Stimulated activated CD8-positive, alpha-beta memory T cell treated with anti-CD3 and anti-CD28 coated beads, Interleukin-2, amount 100 ng/mL, for 1 hour (primary cell): ENCODE results near the gene ZNF20.
A peak's percentile ranks its signal among the peaks of the same experiment; 100 is the strongest.
"Not testable (repeated sequence)": the region's sequence is repeated elsewhere in the genome, so short reads cannot be mapped to it uniquely, and the experiment has no call there.

Source experiments
- DNase-seq, 2 donors: peaks; one replicate each; pipeline ENCODE4 v3.0.0-alpha.2; 2020; ENCODE audit warnings: low read depth in 2 of 2

The ZNF20 gene

DNA sequence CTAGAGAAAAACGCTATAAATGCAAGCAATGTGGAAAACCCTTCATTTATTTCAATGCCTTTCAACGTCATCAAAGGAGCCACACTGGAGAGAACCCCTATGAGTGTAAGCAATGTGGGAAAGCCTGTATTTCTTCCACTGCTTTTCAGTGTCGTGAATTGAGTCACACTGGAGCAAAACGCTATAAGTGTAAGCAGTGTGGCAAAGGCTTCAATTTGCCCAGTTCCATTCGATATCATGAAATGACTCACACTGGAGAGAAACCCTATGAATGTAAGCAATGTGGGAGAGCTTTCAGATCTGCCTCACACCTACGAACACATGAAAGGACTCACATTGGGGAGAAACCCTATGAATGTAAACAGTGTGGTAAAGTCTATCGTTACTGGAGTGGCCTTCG is 27.4 kb downstream of the ZNF20 start:
- DNase-seq = no peak

DNA sequence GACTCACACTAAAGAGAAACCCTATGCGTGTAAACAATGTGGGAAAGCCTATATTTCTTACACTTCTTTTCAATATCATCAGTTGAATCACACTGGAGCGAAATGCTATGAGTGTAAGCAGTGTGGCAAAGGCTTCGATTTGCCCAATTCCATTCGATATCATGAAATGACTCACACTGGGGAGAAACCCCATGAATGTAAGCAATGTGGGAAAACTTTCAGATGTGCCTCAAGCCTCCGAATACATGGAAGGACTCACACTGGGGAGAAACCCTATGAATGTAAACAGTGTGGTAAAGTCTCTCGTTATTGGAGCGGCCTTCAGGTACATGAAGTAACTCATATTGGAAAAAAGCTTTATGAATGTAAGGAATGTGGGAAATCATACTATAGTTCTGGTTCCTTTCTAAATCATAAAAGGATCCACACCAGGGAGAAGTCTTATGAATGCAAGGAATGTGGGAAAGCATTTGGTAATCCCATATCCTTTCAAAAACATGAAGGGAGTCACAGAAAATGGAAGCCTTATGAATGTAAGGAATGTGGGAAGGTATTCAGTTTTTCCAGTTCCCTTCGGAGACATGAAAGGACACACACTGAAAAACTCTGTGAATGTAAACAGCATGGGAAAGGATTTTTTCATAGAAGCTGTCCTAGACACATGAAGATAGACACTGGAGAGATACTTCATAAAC is 28.1 kb downstream of the ZNF20 start:
- no peak for DNase-seq

DNA sequence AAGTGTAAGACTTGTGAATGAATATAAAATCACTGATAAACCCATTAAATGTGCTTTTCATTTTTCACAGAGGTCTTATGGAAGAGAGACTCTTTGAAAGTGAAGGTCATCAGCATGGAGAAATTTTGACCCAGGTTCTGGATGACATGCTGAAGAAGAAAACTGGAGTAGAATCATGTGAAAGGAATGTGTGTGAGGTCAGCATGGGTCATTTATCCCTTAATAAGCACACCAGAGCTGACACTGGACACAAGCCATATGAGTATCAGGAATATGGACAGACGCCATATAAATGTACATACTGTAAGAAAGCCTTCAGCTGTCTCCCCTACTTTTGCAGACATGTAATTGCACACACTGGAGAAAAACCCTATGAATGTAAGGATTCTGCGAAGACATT is 29.0 kb downstream of the ZNF20 start:
- no peak for DNase-seq

DNA sequence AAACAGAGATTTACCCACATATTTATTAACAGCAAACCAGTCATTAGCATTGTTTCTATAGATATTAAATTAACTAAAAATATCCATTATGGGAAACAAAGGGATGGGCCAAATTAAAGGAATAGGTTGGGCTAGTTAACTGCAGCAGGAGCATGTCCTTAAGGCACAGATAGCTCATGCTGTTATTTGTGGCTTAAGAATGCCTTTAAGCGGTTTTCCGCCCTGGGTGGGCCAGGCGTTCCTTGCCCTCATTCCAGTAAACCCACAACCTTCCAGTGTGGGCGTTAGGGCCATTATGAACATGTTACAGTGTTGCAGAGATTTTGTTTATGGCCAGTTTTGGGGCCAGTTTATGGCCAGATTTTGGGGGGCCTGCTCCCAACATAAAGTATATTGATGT is 36.2 kb downstream of the ZNF20 start:
- not testable (repeated sequence) for DNase-seq

DNA sequence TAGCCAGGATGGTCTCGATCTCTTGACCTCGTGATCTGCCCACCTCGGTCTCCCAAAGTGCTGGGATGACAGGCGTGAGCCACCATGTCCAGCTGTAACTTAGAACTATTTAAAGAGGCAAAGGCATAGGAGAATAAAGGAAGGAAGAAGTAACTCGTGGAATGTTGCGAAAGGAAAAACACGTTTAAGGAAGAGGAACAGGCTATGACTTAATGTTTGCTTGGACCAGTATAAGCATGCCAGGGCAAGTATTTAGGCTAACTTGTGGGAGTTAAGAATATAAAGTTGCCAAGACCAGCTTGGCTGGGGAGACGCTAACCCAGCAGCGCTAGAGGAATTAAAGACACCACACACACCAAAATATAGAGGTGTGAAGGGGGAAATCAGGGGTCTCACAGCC is 42.1 kb downstream of the ZNF20 start:
- no peak for DNase-seq

DNA sequence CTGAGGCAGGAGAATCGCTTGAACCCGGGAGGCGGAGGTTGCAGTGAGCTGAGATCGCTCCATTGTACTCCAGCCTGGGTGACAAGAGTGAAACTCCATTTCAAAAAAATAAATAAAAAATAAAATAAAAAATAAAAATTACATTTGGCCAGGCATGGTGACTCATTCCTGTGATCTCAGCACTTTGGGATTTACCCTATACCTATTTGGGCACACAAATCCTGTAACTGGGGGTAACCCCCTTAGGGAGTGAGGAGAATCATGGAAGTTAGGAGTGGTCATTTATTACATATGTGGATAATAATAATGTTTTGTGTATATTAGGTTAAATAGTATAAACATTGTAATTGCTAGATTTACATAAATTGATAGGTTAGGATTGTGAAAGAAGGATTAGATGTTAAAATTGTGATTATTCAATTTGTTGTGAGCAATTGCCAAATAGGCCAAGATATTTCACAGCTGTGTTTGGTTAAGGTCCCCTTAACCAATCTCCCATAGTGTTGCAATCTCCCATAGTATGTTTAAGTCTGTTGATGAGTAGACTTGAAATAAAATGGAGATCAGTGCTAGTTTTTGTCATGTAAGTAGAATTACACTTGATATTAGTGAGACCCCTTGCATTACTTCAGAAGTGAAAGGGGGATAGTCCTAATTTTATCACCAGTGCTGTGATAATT is 44.9 kb downstream of the ZNF20 start:
- DNase-seq = no peak

DNA sequence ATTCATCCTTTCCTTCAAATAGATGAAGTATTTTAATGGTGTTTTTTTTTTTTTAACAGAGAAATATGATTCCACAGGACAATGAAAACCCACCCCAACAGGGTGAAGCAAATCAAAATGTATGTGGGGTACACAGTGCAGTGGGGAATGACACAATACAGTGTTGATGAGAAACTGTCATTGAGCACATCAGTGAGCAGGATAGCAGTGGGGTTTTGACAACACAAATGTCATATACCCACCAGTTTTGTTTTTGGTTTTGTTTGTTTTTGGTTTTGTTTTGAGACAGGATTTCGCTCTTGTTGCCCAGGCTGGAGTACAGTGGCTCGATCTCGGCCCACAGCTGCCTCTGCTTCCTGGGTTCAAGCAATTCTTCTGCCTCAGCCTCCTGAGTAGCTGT is 46.4 kb downstream of the ZNF20 start:
- DNase-seq = no peak

DNA sequence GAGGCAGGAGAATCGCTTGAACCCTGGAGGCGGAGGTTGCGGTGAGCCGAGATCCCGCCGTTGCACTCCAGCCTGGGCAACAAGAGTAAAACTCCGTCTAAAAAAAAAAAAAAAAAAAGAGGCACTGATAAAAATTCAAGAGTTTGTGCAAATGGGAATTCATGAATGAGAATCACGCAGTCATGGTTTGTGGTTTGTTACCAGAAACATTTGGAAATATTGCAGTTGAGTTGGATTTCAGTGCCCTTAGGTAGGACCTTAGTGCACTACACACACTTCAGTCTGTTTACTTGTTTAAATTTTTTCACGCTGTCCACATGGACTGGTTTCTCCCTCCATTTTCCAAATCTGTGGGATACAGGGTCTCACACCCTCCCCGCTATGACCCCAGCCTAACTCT is 47.2 kb downstream of the ZNF20 start:
- DNase-seq = no peak

DNA sequence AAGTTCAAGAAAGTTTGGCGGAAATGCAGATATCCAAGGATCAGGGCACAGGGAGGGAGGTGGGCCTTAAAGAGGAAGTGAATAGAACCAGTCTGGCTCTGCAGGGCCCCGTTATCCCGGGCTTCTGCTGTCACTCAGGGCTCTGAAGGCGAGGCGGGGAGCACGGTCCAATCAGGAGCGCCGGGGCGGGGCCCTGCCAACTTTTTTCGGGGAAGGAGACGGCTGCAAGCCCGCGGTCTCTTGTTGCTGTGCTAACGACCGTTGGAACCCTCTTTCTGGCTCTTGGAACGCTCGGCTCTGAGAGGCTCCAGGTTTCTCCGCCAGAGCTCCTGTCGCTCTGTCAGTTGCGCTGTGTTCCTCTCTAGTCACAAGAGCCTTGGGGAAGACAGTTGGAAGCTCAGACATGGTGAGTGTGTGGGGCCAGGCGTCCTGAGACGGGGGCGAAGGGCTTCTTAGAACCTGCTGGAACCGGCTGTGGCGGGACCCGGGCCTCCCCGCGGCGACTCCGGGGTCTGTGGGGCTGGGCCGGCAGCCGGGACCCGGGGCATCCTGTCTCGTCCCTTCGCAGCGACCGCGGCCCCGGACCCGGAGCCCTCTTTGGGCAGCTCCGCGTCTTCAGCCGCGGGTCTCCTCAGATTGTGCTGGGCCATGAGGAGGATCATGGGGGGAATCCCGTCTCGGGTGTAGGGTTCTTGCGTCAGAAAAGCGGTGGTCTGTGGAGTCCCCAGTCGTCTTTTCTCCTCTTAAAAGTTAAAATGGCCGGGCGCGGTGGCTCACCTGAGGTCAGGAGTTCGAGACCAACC is 47.9 kb downstream of the ZNF20 start:
- peak; percentile 1 to 11 for DNase-seq

DNA sequence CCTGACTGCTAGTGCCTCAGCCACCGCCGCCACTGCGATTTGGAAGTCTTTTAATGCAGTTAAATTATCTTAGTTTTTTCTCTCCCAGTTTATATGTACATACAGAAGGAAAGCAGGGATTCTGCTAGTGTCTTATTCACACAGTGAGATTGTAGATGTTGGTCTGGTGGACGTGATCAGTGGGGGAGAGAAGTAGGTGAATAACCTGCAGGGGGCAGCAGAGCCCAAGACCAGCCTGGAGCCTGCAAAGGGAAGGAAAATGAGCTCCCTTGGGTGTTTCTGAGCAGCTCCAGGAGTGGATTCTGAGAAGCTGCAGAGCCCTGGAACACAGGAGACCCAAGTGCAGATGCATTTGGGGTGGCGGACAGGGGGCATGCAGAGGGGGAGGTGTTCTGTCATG is 49.3 kb downstream of the ZNF20 start:
- DNase-seq = peak; percentile 8 to 37

DNA sequence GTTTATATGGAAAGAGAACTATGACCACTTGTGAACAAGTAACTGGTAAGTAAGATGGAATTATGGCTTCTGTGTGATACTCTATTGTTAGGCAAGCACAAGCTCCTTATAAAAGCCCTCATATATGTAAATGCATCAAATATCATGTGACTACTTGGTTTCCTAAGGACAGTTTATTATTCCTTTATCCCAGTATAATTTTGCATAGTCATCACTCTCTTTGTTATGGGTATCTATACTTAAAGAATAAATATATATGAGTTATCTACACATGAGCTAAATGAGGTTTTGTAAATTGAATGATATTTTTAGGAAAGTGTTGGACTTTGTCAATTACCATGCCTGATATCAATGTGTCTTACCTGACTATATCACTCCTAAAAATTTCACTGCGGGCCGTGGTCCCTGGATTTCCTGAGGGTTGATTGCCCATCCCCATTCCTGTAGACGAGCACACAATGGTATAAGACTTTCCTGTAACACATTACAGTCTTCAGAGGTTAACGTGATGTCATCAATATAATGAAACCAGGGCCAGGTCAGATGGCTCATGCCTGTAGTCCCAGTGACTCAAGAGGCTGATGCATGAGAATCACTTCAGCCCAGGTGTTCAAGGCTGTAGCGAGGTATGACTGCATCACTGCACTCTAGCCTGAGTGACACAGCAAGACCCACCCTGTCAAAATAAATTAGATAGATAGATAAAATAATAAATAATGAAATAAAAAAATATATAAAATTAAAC is 54.9 kb downstream of the ZNF20 start:
- no peak for DNase-seq

DNA sequence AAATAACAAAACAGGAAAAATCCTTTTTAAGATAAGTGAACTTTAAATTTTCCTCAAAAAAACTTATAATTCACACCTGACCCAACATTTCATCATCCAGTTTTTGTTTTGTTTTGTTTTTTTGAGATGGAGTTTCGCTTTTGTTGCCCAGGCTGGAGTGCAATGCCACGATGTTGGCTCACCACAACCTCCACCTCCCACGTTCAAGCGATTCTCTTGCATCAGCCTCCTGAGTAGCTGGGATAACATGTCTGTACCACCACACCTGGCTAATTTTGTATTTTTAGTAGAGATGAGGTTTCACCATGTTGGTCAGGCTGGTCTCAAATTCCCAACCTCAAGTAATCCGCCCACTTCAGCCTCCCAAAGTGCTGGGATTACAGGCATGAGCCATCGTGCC is 56.8 kb downstream of the ZNF20 start:
- not testable (repeated sequence) for DNase-seq
